H1 (cell line): ENCODE results near the gene MYO1F. TPM values are rescaled to one million over a fixed set of nuclear protein-coding genes. Genes with fewer than 3 reads are reported as not detected.

Source experiments
- BCL11A ChIP-seq, 2 experiments: IDR thresholded peaks; one replicate each; pipeline ENCODE4 v1.6.1; 2011; ENCODE audit warnings: low read depth in 2 of 2, low read length in 2 of 2, mild to moderate bottlenecking in 2 of 2
- CEBPB ChIP-seq: IDR thresholded peaks from 2 replicates; pipeline ENCODE4 v1.6.1; 2012; ENCODE audit warnings: low read depth, low read length
- SRF ChIP-seq: IDR thresholded peaks from 2 replicates; pipeline ENCODE4 v1.6.1; 2011; ENCODE audit warnings: mild to moderate bottlenecking, low read depth, low read length, moderate library complexity
- polyA plus RNA-seq, 7 experiments: library from polyadenylated mRNA; depleted of rRNA in 3 of 7; stranded (reverse) in 5 of 7; unstranded in 2 of 7; fragments of >200 nt in 5 of 7; fragments of 200-250 nt in 2 of 7; gene quantifications; 1 replicate in 5 of 7; 2 replicates in 1 of 7; 4 replicates in 1 of 7; pipeline versions ENCODE4 v1.2.1 to v1.2.3, GENCODE V29; 2011 to 2013; ENCODE audit warnings: missing spikeins in 2 of 7, mixed read lengths in 2 of 7
- total RNA-seq: library from RNA; stranded (reverse); fragmentation: NEBNext Ultra II Directional; extraction: Animal tissue kit (Norgen Biotek cat#: 25700); gene quantifications from 2 replicates; pipeline ENCODE4 v1.2.1, GENCODE V29; 2021
- TF ChIP-seq, protein P1 (sequence below): IDR thresholded peaks from 2 replicates; pipeline ENCODE4 v1.6.1; 2012; ENCODE audit warnings: low read length, inconsistent platforms

Gene MYO1F
- total and polyA plus RNA-seq, 2 of the 8 experiments (the other 6 are each of a cell fraction or from before 2014, with no cell fraction given): 1.4 to 4.6 TPM

GRCh38 chr19:8589177-8589714 is 12.0 kb upstream of the MYO1F start (continued):
- TF ChIP-seq BCL11A (IDR thresholded peaks at IDR 0.05; ENCODE audit: low read depth in 2 of 2, low read length in 2 of 2) (no peak), CEBPB (no peak), SRF (no peak)
- TF ChIP-seq, protein P1, sequence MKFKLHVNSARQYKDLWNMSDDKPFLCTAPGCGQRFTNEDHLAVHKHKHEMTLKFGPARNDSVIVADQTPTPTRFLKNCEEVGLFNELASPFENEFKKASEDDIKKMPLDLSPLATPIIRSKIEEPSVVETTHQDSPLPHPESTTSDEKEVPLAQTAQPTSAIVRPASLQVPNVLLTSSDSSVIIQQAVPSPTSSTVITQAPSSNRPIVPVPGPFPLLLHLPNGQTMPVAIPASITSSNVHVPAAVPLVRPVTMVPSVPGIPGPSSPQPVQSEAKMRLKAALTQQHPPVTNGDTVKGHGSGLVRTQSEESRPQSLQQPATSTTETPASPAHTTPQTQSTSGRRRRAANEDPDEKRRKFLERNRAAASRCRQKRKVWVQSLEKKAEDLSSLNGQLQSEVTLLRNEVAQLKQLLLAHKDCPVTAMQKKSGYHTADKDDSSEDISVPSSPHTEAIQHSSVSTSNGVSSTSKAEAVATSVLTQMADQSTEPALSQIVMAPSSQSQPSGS: no peak
